GM23338 (cell line): ENCODE data around the gene SHISA2. TPM values are rescaled to one million over a fixed set of nuclear protein-coding genes. Genes with fewer than 3 reads are reported as not detected.

ENCODE experiments used
- CREB1 ChIP-seq: fragments of 250-450 bp; sonication (Bioruptor Pico); IDR thresholded peaks from 2 replicates; pipeline ENCODE4 v1.5.0; 2020; ENCODE audit warnings: low read depth, mild to moderate bottlenecking, moderate library complexity
- EZH2 ChIP-seq: fragments of 200-600 bp; sonication (generic); IDR thresholded peaks from one replicate; pipeline ENCODE4 v1.8.0; 2017; ENCODE audit warnings: antibody characterized with exemption, mild to moderate bottlenecking, low read depth; ENCODE audit not compliant: unreplicated experiment
- EZH2phosphoT487 ChIP-seq: fragments of 200-600 bp; sonication (generic); IDR thresholded peaks from one replicate; pipeline ENCODE4 v1.8.1; 2018; ENCODE audit warnings: antibody characterized with exemption; ENCODE audit not compliant: unreplicated experiment
- JUNB ChIP-seq: IDR thresholded peaks from one replicate; pipeline ENCODE4 v1.6.1; 2016; ENCODE audit warnings: antibody characterized with exemption; ENCODE audit not compliant: unreplicated experiment
- POLR2AphosphoS5 ChIP-seq: IDR thresholded peaks from 2 replicates; pipeline ENCODE4 v1.6.1; 2016; ENCODE audit warnings: antibody characterized with exemption, low read depth
- ZNF331 ChIP-seq: fragments of 250-450 bp; sonication (Bioruptor Pico); IDR thresholded peaks from 2 replicates; pipeline ENCODE4 v1.5.0; 2020; ENCODE audit warnings: low read depth, mild to moderate bottlenecking, moderate library complexity
- polyA plus RNA-seq: library from polyadenylated mRNA; unstranded; fragments of >200 nt; fragmentation: Nextera tagmentation; extraction: Ambion mirVana; gene quantifications from 2 replicates; pipeline ENCODE4 v1.2.1, GENCODE V29; 2016
- total RNA-seq: library from RNA; depleted of rRNA; stranded (reverse); fragments of >200 nt; shearing (Covaris generic); gene quantifications from 2 replicates; pipeline ENCODE4 v1.2.3, GENCODE V29; 2014
- TF ChIP-seq, protein P1 (sequence below): fragments of 250-450 bp; sonication (Bioruptor Pico); IDR thresholded peaks from 2 replicates; pipeline ENCODE4 v1.5.0; 2020; ENCODE audit warnings: mild to moderate bottlenecking, moderate library complexity
- TF ChIP-seq, protein P2 (sequence below): IDR thresholded peaks from 2 replicates; pipeline ENCODE4 v1.6.1; 2016; ENCODE audit warnings: antibody characterized with exemption
- TF ChIP-seq, protein P3 (sequence below), 2 experiments: fragments of 200-600 bp in 1 of 2; sonication (generic) in 1 of 2; conservative IDR thresholded peaks; 2 replicates each; pipeline versions ENCODE4 v1.5.1 to v1.6.1; 2016 to 2017; ENCODE audit warnings: antibody characterized with exemption in 2 of 2, low read depth in 2 of 2, mild to moderate bottlenecking in 2 of 2, moderate library complexity in 1 of 2

The SHISA2 gene
- total and polyA plus RNA-seq, 2 experiments from 2014 or later, result 17.9 to 37.4 TPM

DNA sequence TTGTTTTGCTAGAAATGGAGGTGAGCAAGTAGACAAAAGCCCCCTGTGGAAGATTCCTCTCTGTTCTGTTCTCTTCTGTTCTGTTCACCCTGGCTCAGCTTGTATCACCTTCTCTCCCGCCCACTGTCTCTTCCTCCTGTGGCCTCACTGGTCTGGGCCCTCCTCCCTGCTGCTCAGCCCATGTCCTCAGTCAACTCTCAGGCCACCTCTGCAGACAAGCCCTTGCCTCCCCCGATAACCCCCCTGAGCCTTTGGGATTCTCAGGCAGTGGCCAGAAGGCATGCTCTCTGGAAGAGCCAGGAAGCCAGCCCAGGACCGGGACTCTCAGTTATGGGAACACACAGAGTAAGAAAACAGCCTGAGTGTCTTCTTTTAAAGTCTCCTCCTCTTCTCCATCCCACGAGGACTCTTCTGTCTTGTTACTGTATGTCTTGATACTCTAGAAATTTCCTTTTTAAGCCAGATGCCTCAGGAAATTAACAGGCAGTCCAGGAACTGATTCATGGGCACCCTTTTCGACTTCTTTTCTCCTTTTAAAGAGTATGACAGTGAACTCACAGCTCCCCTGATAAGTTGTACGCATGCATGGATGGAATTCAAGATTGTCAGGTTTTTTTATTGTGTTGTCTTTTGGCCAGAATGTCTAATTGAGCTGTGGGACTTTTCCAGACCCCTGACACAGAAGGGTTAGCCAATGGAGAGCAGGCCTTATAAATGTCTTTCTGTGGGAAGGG lies 33.7 kb downstream of the SHISA2 start (continued):
- TF ChIP-seq, protein P1, sequence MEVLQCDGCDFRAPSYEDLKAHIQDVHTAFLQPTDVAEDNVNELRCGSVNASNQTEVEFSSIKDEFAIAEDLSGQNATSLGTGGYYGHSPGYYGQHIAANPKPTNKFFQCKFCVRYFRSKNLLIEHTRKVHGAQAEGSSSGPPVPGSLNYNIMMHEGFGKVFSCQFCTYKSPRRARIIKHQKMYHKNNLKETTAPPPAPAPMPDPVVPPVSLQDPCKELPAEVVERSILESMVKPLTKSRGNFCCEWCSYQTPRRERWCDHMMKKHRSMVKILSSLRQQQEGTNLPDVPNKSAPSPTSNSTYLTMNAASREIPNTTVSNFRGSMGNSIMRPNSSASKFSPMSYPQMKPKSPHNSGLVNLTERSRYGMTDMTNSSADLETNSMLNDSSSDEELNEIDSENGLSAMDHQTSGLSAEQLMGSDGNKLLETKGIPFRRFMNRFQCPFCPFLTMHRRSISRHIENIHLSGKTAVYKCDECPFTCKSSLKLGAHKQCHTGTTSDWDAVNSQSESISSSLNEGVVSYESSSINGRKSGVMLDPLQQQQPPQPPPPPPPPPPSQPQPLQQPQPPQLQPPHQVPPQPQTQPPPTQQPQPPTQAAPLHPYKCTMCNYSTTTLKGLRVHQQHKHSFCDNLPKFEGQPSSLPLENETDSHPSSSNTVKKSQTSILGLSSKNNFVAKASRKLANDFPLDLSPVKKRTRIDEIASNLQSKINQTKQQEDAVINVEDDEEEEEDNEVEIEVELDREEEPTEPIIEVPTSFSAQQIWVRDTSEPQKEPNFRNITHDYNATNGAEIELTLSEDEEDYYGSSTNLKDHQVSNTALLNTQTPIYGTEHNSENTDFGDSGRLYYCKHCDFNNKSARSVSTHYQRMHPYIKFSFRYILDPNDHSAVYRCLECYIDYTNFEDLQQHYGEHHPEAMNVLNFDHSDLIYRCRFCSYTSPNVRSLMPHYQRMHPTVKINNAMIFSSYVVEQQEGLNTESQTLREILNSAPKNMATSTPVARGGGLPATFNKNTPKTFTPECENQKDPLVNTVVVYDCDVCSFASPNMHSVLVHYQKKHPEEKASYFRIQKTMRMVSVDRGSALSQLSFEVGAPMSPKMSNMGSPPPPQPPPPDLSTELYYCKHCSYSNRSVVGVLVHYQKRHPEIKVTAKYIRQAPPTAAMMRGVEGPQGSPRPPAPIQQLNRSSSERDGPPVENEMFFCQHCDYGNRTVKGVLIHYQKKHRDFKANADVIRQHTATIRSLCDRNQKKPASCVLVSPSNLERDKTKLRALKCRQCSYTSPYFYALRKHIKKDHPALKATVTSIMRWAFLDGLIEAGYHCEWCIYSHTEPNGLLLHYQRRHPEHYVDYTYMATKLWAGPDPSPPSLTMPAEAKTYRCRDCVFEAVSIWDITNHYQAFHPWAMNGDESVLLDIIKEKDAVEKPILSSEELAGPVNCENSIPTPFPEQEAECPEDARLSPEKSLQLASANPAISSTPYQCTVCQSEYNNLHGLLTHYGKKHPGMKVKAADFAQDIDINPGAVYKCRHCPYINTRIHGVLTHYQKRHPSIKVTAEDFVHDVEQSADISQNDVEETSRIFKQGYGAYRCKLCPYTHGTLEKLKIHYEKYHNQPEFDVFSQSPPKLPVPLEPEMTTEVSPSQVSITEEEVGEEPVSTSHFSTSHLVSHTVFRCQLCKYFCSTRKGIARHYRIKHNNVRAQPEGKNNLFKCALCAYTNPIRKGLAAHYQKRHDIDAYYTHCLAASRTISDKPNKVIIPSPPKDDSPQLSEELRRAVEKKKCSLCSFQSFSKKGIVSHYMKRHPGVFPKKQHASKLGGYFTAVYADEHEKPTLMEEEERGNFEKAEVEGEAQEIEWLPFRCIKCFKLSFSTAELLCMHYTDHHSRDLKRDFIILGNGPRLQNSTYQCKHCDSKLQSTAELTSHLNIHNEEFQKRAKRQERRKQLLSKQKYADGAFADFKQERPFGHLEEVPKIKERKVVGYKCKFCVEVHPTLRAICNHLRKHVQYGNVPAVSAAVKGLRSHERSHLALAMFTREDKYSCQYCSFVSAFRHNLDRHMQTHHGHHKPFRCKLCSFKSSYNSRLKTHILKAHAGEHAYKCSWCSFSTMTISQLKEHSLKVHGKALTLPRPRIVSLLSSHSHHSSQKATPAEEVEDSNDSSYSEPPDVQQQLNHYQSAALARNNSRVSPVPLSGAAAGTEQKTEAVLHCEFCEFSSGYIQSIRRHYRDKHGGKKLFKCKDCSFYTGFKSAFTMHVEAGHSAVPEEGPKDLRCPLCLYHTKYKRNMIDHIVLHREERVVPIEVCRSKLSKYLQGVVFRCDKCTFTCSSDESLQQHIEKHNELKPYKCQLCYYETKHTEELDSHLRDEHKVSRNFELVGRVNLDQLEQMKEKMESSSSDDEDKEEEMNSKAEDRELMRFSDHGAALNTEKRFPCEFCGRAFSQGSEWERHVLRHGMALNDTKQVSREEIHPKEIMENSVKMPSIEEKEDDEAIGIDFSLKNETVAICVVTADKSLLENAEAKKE (CRISPR knock-in tag), result no peak
- TF ChIP-seq CREB1 (CRISPR knock-in tag) (no peak), JUNB (no peak), EZH2 (no peak), POLR2AphosphoS5 (no peak), EZH2phosphoT487 (no peak), ZNF331 (CRISPR knock-in tag) (no peak)
- TF ChIP-seq, protein P2, sequence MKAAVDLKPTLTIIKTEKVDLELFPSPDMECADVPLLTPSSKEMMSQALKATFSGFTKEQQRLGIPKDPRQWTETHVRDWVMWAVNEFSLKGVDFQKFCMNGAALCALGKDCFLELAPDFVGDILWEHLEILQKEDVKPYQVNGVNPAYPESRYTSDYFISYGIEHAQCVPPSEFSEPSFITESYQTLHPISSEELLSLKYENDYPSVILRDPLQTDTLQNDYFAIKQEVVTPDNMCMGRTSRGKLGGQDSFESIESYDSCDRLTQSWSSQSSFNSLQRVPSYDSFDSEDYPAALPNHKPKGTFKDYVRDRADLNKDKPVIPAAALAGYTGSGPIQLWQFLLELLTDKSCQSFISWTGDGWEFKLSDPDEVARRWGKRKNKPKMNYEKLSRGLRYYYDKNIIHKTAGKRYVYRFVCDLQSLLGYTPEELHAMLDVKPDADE, result no peak
- TF ChIP-seq, protein P3, sequence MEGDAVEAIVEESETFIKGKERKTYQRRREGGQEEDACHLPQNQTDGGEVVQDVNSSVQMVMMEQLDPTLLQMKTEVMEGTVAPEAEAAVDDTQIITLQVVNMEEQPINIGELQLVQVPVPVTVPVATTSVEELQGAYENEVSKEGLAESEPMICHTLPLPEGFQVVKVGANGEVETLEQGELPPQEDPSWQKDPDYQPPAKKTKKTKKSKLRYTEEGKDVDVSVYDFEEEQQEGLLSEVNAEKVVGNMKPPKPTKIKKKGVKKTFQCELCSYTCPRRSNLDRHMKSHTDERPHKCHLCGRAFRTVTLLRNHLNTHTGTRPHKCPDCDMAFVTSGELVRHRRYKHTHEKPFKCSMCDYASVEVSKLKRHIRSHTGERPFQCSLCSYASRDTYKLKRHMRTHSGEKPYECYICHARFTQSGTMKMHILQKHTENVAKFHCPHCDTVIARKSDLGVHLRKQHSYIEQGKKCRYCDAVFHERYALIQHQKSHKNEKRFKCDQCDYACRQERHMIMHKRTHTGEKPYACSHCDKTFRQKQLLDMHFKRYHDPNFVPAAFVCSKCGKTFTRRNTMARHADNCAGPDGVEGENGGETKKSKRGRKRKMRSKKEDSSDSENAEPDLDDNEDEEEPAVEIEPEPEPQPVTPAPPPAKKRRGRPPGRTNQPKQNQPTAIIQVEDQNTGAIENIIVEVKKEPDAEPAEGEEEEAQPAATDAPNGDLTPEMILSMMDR (conservative IDR thresholded peaks at IDR 0.05; ENCODE audit: low read depth in 2 of 2), result no peak
